ENCODE measurements around the gene CCDC134.
A peak's percentile ranks its signal among the peaks of the same experiment; 100 is the strongest.

The CCDC134 gene

DNA sequence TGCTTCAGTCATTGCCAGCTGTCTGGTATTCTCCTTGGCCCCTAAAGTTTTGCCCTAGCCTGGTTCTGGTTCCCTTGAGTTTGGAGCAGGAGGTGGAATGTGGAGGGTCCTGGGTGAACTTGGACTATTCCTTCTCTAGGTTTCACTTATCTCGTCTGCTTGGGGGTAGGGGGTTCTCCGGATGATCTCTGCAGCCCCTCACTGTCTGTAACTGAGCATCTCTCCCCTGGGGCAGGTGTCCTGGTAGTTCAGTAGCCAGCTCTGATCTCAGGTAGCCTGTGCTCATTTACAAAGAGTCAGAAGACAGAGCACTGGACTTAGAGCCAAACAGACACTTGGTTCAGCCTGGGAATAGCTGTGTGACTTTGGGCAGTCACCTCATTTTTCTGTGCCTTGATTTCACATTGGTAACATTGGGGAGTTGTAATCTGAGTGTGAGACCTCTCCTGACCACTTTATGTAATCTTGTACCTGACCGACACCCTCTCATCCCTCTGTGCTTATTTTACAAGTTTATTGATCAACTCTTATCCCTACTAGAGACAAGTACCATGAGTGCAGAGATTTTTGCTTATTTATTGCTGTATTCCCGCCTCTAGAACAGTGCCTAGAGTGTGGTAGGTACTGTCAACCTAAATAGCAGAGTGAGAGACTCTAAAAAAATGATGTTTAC, 804 bp downstream of the CCDC134 start:
- H3K4me3 Mint-ChIP-seq, result peak overlapping the region; percentile 98
- H3K9me3 Mint-ChIP-seq, result no peaks in the 10 kb centered on the region
- peaks cover 40% of the 10 kb centered on the region for H3K4me1 Mint-ChIP-seq
- no peak for DNase-seq (ENCODE audit: low spot score in 2 of 2)
- no peak for ATAC-seq (replicated peaks; ENCODE audit: extremely low read depth, poor library complexity, severe bottlenecking)
- H3K36me3 Mint-ChIP-seq (ENCODE audit: insufficient read depth), result peaks cover 11% of the 10 kb centered on the region
- no peaks in the 10 kb centered on the region for H3K27me3 Mint-ChIP-seq
- peak overlapping the region; percentile 94 for H3K27ac Mint-ChIP-seq (ENCODE audit: low read depth)

DNA sequence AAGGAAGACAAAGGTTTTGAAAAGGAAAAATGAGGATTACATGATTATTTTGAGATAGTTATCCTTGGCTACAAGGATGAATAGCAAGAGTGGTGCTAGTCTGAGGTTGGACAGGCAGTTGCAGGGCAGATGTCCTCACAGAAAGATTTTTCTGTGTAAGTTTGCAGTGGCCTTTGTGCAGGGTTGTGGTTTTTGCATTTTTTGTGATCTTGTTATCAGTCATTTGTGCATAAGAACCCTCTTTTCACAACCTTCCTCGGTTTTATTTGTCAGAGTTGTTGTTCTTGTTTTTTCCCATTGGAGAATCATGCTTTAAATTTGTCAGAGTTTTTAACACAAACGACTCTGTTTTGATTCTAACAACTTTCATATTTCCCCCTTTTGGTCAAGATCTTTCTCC, 1.4 kb downstream of the CCDC134 start:
- Mint-ChIP-seq H3K36me3 (ENCODE audit: insufficient read depth) (peaks cover 11% of the 10 kb centered on the region), H3K4me1 (peaks cover 40% of the 10 kb centered on the region), H3K9me3 (no peaks in the 10 kb centered on the region), H3K4me3 (peak overlapping the region; percentile 98), H3K27ac (ENCODE audit: low read depth) (no peak overlapping the region), H3K27me3 (no peaks in the 10 kb centered on the region)
- ATAC-seq (replicated peaks; ENCODE audit: extremely low read depth, poor library complexity, severe bottlenecking), result no peak
- DNase-seq (ENCODE audit: low spot score in 2 of 2), result no peak

DNA sequence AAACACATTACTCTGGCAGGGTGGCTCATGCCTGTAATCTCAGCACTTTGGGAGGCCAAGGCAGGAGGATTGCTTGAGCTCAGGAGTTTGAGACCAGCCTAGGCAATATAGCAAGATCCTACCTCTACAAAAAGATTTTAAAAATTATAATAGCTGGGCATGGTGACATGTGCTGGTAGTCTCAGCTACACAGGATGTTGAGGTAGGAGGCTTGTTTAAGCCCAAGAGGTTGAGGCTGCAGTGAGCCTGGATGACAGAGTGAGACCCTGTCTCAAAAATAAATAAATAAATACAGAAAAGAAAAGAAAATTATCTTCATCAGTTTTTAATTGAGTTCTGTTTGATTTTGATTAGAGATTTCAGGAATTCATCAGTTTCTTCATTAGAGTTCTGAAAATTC, 5.2 kb downstream of the CCDC134 start:
- H3K4me3 Mint-ChIP-seq, result no peak overlapping the region
- DNase-seq (ENCODE audit: low spot score in 2 of 2), result no peak
- H3K4me1 Mint-ChIP-seq, result peaks cover 26% of the 10 kb centered on the region
- H3K9me3 Mint-ChIP-seq, result no peaks in the 10 kb centered on the region
- peaks cover 9% of the 10 kb centered on the region for H3K36me3 Mint-ChIP-seq (ENCODE audit: insufficient read depth)
- no peak overlapping the region for H3K27ac Mint-ChIP-seq (ENCODE audit: low read depth)
- no peak for ATAC-seq (replicated peaks; ENCODE audit: extremely low read depth, poor library complexity, severe bottlenecking)
- no peaks in the 10 kb centered on the region for H3K27me3 Mint-ChIP-seq

DNA sequence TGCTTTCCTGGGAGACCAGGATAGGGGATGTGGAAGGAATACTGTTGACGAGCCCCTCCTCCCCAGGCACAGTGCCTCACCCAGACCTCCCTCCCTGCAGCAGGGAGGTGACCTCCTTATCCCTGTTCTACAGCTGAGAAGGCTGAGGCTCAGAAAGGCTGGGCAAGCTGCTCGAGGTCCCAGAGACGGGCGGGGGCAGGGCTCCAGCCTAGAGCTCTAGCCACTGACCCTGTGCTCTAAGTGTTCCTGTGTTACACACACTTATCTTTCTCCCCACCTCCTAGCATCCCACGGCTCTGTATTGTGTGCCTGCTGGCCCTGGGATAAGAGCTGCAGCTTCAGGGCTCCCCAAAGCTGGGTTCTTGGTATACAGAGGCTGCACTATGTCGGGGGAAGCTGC, 7.9 kb downstream of the CCDC134 start:
- no peaks in the 10 kb centered on the region for H3K9me3 Mint-ChIP-seq
- no peak for ATAC-seq (replicated peaks; ENCODE audit: extremely low read depth, poor library complexity, severe bottlenecking)
- no peak overlapping the region for H3K4me3 Mint-ChIP-seq
- DNase-seq (ENCODE audit: low spot score in 2 of 2), result no peak
- no peak overlapping the region for H3K27ac Mint-ChIP-seq (ENCODE audit: low read depth)
- no peaks in the 10 kb centered on the region for H3K27me3 Mint-ChIP-seq
- peaks cover 4% of the 10 kb centered on the region for H3K4me1 Mint-ChIP-seq
- H3K36me3 Mint-ChIP-seq (ENCODE audit: insufficient read depth), result peaks cover 15% of the 10 kb centered on the region

DNA sequence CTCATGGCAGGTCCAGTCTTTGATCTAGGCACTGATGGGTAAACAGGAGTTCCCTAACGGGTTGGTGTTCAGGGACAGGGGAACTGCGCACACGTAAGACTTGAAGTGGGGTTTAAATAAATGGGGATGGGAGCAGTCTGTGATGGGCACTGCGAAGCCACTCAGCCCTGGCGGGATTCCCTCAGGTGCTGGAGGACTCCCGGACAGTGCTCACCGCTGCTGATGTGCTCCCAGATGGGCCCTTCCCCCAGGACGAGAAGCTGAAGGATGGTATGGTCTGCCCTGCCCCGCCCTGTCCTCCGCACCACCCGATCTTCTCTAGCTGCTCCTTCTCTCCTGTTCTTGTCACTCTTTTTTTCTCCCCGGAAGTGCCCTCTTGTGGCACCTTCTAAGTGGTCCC, 9.5 kb downstream of the CCDC134 start:
- Mint-ChIP-seq H3K27me3 (no peaks in the 10 kb centered on the region), H3K27ac (ENCODE audit: low read depth) (no peak overlapping the region), H3K36me3 (ENCODE audit: insufficient read depth) (peaks cover 19% of the 10 kb centered on the region), H3K4me3 (no peak overlapping the region), H3K9me3 (no peaks in the 10 kb centered on the region), H3K4me1 (peaks cover 6% of the 10 kb centered on the region)
- DNase-seq (ENCODE audit: low spot score in 2 of 2), result no peak
- no peak for ATAC-seq (replicated peaks; ENCODE audit: extremely low read depth, poor library complexity, severe bottlenecking)

DNA sequence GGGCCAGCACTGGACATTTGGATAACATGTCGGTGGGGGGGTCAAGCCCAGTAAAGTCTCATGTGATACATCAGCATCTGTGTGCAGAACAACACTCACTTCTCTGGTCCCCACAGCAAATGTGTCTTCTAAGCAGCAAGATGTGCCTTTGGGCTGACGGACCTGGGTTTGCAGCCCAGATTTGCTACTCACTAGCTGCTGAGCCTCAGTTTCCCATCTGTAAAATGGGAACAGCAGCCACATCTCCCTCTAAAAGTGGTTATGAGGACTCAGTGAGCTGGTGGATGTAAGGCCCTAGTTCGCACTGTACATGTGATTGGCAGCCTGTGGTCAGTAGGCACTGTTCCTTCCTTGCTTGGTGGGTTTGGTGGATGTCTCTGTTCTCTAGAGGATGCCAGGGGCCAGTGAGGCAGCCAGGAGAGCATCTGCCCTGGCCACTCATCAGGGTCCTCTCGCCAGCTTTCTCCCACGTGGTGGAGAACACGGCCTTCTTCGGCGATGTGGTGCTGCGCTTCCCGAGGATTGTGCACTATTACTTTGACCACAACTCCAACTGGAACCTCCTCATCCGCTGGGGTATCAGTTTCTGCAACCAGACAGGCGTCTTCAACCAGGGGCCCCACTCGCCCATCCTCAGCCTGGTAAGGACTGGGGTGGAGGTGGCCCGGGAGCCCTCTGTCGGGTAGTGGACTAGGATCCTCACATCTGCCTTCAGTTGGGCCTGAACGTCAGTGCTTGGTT, 12.5 kb downstream of the CCDC134 start:
- Mint-ChIP-seq H3K4me1 (peaks cover 6% of the 10 kb centered on the region), H3K4me3 (no peak overlapping the region), H3K27me3 (no peaks in the 10 kb centered on the region), H3K36me3 (ENCODE audit: insufficient read depth) (peaks cover 19% of the 10 kb centered on the region), H3K9me3 (no peaks in the 10 kb centered on the region), H3K27ac (ENCODE audit: low read depth) (peak overlapping the region; percentile 59)
- ATAC-seq (replicated peaks; ENCODE audit: extremely low read depth, poor library complexity, severe bottlenecking) (no peak), DNase-seq (ENCODE audit: low spot score in 2 of 2) (no peak)

DNA sequence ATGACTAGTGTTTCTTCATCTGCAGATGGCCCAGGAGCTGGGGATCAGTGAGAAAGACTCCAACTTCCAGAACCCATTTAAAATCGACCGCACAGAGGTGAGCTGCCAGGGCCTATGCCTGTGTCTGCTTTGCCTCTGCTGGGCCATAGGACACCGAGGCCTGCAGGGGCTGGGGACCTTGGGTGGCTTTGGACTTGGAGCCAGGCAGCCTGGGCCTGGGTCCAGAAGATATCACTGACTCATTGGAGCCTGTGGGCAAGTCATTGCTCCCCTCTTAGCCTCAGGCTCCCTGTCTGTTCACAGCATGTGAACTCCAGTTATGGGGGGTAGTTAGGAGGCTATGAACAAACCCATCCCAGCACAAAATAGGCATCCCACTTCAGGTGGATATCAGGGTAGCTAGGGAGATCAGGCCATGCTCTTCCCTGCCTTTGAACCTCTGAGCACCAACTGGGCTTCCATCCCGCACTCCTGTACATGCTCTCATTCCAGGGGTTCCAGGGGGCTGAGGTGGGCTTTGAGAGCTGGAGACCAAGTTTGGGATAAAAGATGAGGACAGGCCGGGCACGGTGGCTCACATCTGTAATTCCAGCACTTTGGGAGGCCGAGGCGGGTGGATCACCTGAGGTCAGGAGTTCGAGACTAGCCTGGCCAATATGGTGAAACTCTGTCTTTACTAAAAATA, 13.4 kb downstream of the CCDC134 start:
- peaks cover 6% of the 10 kb centered on the region for H3K4me1 Mint-ChIP-seq
- DNase-seq (ENCODE audit: low spot score in 2 of 2) (no peak), ATAC-seq (replicated peaks; ENCODE audit: extremely low read depth, poor library complexity, severe bottlenecking) (no peak)
- no peaks in the 10 kb centered on the region for H3K27me3 Mint-ChIP-seq
- no peak overlapping the region for H3K4me3 Mint-ChIP-seq
- peaks cover 17% of the 10 kb centered on the region for H3K36me3 Mint-ChIP-seq (ENCODE audit: insufficient read depth)
- H3K27ac Mint-ChIP-seq (ENCODE audit: low read depth), result peak overlapping the region; percentile 59
- H3K9me3 Mint-ChIP-seq, result no peaks in the 10 kb centered on the region

DNA sequence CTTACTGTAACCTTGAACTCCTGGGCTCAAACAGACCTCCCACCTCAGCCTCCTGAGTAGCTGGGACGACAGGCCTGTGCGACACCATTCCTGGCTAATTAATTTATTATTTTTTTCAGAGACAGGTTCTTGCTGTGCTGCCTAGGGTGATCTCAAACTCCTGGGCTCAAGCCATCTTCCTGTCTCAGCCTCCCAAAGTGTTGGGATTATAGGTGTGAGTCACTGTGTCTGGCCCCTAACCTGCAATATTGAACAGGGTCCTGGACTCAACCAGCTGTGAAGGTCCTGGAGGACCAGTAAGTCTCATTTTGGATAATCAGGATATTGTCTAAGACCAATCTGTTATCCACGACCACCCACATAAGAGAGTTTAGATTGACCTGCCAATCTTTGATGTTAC, 15.2 kb downstream of the CCDC134 start:
- peaks cover 6% of the 10 kb centered on the region for H3K4me1 Mint-ChIP-seq
- ATAC-seq (replicated peaks; ENCODE audit: extremely low read depth, poor library complexity, severe bottlenecking), result no peak
- no peak for DNase-seq (ENCODE audit: low spot score in 2 of 2)
- H3K27me3 Mint-ChIP-seq, result no peaks in the 10 kb centered on the region
- H3K36me3 Mint-ChIP-seq (ENCODE audit: insufficient read depth), result peaks cover 24% of the 10 kb centered on the region
- no peak overlapping the region for H3K4me3 Mint-ChIP-seq
- no peaks in the 10 kb centered on the region for H3K9me3 Mint-ChIP-seq
- H3K27ac Mint-ChIP-seq (ENCODE audit: low read depth), result no peak overlapping the region

DNA sequence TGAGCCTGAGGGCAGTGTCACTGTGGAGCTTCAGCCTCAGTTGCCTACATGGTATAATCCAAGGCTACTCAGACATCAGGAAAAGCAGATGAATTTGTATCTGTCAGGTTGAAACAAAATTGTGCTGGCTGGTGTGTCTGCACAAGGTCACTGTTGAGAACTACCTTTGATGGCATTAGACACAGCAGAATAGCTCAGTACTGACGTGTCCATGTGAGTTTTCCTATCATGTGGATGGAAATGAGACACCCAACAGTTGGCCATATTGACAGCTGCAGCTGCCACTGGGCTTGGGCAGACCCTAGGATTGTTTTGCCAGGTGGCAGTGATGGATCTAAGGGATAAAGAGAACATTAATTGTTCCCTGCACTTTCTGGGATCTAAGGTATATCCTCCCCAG, 15.8 kb downstream of the CCDC134 start:
- no peak for ATAC-seq (replicated peaks; ENCODE audit: extremely low read depth, poor library complexity, severe bottlenecking)
- Mint-ChIP-seq H3K4me3 (no peak overlapping the region), H3K27me3 (no peaks in the 10 kb centered on the region), H3K36me3 (ENCODE audit: insufficient read depth) (peaks cover 18% of the 10 kb centered on the region), H3K27ac (ENCODE audit: low read depth) (no peak overlapping the region), H3K4me1 (peaks cover 6% of the 10 kb centered on the region), H3K9me3 (no peaks in the 10 kb centered on the region)
- no peak for DNase-seq (ENCODE audit: low spot score in 2 of 2)

DNA sequence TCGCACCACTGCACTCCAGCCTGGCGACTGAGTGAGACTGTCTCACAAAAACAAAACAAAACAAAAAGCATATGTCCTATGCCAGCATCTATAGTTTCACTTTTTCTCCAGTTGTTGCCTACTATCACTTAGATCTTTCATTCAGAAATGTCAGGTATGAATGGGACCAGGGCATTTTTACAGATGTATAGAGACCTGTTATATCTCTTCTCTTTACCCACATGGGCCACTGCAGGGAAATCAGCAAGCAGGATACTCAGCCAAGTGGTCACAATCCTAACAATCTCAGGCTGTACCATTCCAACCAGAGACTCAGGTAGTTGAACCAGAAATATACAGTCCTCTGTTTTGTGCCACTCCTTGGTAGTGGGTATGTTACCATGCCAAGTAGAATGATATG, 16.4 kb downstream of the CCDC134 start:
- DNase-seq (ENCODE audit: low spot score in 2 of 2), result no peak
- Mint-ChIP-seq H3K9me3 (no peaks in the 10 kb centered on the region), H3K36me3 (ENCODE audit: insufficient read depth) (peaks cover 15% of the 10 kb centered on the region), H3K4me1 (peaks cover 11% of the 10 kb centered on the region), H3K4me3 (no peak overlapping the region), H3K27ac (ENCODE audit: low read depth) (no peak overlapping the region), H3K27me3 (no peaks in the 10 kb centered on the region)
- ATAC-seq (replicated peaks; ENCODE audit: extremely low read depth, poor library complexity, severe bottlenecking), result no peak

DNA sequence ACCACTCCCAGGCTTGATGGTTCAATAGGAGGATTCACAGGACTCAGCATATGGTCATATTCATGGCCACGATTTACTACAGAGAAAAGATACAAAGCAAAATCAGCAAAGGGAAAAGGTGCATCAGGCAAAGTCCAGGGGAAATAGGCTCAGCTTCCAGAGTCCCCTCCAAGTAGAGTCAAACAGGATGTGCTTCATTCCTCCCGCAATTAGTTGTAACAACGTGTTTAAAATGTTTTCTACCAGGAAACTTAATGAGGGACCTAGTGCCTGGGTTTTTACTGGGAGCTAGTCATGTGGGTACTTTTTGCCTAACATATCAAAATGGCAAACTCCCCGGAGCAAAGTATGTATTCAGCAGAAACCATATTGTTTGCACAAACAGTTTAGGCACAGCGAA, 17.5 kb downstream of the CCDC134 start:
- DNase-seq (ENCODE audit: low spot score in 2 of 2) (no peak), ATAC-seq (replicated peaks; ENCODE audit: extremely low read depth, poor library complexity, severe bottlenecking) (no peak)
- Mint-ChIP-seq H3K27ac (ENCODE audit: low read depth) (no peak overlapping the region), H3K27me3 (no peaks in the 10 kb centered on the region), H3K9me3 (no peaks in the 10 kb centered on the region), H3K4me1 (peaks cover 21% of the 10 kb centered on the region), H3K4me3 (no peak overlapping the region), H3K36me3 (ENCODE audit: insufficient read depth) (peaks cover 13% of the 10 kb centered on the region)

DNA sequence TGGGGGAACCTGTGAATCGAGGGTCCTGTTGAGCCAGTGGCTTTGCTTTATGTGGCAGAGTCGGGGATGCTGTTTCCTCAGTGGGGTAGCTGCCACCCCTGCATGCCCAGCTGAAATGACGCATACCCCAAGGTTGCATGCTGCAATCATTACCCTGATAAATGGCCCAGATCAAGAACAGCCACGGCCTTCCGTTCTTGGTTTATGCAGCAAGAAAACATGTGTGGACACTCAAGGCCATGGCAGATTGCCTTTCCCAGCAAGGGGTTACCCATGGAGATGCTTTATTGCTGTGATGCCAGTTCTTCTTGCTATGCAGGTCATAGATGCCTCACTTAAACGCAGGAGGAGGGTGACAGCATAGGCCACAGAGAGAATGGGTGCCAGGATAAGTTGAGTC, 18.1 kb downstream of the CCDC134 start:
- Mint-ChIP-seq H3K4me1 (peaks cover 22% of the 10 kb centered on the region), H3K27ac (ENCODE audit: low read depth) (no peak overlapping the region), H3K36me3 (ENCODE audit: insufficient read depth) (peaks cover 13% of the 10 kb centered on the region), H3K9me3 (no peaks in the 10 kb centered on the region), H3K27me3 (no peaks in the 10 kb centered on the region), H3K4me3 (no peak overlapping the region)
- no peak for DNase-seq (ENCODE audit: low spot score in 2 of 2)
- no peak for ATAC-seq (replicated peaks; ENCODE audit: extremely low read depth, poor library complexity, severe bottlenecking)

DNA sequence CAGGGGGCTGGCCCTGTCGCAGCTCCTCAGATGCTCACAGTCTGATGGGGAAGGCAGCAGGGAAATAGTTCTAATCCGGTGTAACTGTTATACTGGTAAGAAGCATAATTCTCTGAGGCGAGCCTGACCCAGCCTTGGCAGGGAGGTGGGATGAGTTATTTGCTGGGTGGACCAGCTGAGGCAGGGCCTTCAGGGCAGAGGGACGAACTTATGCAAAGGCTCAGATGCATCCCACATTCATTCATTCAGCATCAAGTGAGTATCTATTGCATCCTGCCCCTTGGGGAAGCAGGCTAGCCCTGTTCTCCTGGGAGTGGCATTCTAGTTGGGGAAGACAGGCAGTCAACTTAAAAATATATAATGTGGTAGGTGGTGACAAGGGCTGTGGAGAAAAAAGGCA, 18.8 kb downstream of the CCDC134 start:
- H3K4me3 Mint-ChIP-seq, result no peak overlapping the region
- no peak for DNase-seq (ENCODE audit: low spot score in 2 of 2)
- H3K27me3 Mint-ChIP-seq, result no peaks in the 10 kb centered on the region
- ATAC-seq (replicated peaks; ENCODE audit: extremely low read depth, poor library complexity, severe bottlenecking), result no peak
- H3K4me1 Mint-ChIP-seq, result peaks cover 20% of the 10 kb centered on the region
- H3K27ac Mint-ChIP-seq (ENCODE audit: low read depth), result no peak overlapping the region
- no peaks in the 10 kb centered on the region for H3K9me3 Mint-ChIP-seq
- H3K36me3 Mint-ChIP-seq (ENCODE audit: insufficient read depth), result peaks cover 13% of the 10 kb centered on the region
